Mammary epithelial cell (primary cell): Measurements from ENCODE around the gene COL23A1.

ENCODE experiments used
- EZH2 ChIP-seq: IDR thresholded peaks from 2 replicates; pipeline ENCODE4 v1.6.1; 2012; ENCODE audit warnings: low read length, inconsistent platforms, borderline replicate concordance
- TF ChIP-seq, protein P1 (sequence below), 2 donors: IDR thresholded peaks in 1 of 2; conservative IDR thresholded peaks in 1 of 2; 2 replicates each; pipeline ENCODE4 v1.5.1; 2011 to 2012; ENCODE audit warnings: inconsistent platforms in 2 of 2, low read length in 2 of 2, mild to moderate bottlenecking in 2 of 2, control low read depth in 1 of 2, low read depth in 1 of 2; ENCODE audit not compliant: insufficient read depth in 1 of 2; ENCODE audit errors: extremely low read depth in 1 of 2

DNA sequence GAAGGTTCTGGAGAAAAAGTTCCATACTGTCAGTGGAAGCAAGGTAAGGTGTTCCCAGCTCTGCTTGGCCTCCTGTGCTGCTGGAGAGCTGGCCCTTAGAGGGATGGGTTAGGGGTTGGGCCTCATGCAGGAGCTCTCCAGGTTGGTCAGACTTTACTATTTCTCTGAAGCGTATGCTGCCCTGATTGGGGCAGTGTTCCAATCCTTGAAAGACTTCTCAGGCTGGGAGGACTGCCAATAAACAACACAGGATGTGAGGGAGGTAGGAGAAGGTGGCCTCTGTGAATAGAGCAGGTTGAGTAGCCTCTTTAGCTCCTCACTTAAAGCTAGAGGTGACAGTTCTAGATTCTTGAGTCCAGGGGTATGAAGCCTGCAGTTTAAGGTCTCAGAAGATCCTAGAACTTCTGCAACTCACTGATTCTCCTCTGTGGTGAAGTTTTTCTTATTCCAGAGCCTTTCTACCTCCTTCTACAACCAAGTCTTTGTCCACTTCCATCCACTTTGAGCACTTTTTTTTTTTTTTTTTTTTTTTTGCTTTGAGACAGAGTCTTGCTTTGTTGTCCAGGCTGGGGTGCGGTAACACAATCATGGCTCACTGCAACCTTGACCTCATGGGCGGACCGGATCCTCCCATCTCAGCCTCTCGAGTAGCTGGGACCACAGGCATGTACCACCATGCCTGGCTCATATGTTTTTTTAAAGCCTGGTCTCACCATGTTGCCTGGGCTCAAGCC lies 382.8 kb downstream of the COL23A1 start:
- TF ChIP-seq, protein P1, sequence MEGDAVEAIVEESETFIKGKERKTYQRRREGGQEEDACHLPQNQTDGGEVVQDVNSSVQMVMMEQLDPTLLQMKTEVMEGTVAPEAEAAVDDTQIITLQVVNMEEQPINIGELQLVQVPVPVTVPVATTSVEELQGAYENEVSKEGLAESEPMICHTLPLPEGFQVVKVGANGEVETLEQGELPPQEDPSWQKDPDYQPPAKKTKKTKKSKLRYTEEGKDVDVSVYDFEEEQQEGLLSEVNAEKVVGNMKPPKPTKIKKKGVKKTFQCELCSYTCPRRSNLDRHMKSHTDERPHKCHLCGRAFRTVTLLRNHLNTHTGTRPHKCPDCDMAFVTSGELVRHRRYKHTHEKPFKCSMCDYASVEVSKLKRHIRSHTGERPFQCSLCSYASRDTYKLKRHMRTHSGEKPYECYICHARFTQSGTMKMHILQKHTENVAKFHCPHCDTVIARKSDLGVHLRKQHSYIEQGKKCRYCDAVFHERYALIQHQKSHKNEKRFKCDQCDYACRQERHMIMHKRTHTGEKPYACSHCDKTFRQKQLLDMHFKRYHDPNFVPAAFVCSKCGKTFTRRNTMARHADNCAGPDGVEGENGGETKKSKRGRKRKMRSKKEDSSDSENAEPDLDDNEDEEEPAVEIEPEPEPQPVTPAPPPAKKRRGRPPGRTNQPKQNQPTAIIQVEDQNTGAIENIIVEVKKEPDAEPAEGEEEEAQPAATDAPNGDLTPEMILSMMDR (conservative IDR thresholded peaks at IDR 0.05 in 1 of 2, IDR thresholded peaks at IDR 0.05 in 1 of 2; ENCODE audit: extremely low read depth in 1 of 2, insufficient read depth in 1 of 2, low read depth in 1 of 2, low read length in 2 of 2), result no peak
- TF ChIP-seq EZH2, result no peak
